Stomach (tissue), 4 donors: ENCODE results near the gene P3H4.

ENCODE experiments used
- EP300 ChIP-seq: sonication (generic); formaldehyde crosslinking; IDR thresholded peaks from one replicate; pipeline ENCODE4 v1.6.1; 2017; ENCODE audit warnings: antibody characterized with exemption
- POLR2A ChIP-seq, 4 donors: fragments of 450-650 bp; IDR thresholded peaks; one replicate each; pipeline ENCODE4 v1.6.1; 2016; ENCODE audit warnings: antibody characterized with exemption in 4 of 4, control low read depth in 2 of 4, mild to moderate bottlenecking in 1 of 4, moderate library complexity in 1 of 4
- POLR2AphosphoS5 ChIP-seq, 3 donors: sonication (generic); formaldehyde crosslinking; IDR thresholded peaks; one replicate each; pipeline ENCODE4 v1.6.1; 2016; ENCODE audit warnings: antibody characterized with exemption in 3 of 3
- TF ChIP-seq, protein P1 (sequence below), 7 experiments: fragments of 450-650 bp in 4 of 7; fragments of 200-600 bp in 3 of 7; sonication (generic) in 3 of 7; IDR thresholded peaks; one replicate each; pipeline ENCODE4 v1.5.1; 2016 to 2019; ENCODE audit warnings: antibody characterized with exemption in 7 of 7, control low read depth in 2 of 7, mild to moderate bottlenecking in 1 of 7

DNA sequence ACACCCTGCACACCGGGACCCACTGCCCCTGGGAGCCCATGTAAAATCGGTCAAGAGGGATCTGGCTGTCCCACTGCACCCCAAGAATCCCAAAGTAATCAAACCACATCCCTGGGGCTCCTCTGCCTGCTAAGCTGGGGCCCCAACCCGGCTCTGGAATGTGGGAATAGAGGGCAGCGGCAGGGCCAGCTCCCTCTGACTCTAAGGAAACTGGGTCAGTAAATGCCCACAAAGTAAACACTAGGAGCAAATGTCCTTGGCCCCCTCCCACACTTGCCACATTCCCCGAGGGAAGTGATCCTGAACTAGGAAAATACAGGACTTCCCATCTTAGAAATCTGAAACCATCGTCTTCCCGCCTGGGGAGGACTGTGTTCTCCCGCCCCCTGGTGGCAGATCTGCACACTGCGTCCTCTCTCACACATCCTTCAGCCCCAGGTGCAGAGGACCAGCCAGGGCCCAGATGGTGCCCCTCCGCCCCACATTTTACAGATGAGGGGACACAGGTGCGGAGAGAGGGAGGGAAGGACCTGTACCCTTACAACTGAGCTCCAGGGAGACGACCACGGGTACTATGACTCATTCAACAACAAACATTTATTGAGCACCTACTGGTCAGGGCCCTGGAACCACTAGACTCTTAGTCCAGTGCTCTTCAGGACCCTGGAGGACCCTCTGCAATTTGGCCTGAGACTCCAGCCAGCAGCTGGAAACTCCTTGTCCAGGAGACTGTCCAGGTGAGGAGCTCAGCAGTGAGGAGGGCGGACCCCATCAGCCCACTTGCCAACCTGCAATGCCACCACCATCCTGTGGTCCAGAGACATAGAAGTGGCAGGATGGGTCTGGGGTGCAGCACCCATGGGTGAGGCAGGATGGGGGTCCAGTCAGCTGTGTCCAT, 10.1 kb downstream of the P3H4 start:
- TF ChIP-seq, protein P1, sequence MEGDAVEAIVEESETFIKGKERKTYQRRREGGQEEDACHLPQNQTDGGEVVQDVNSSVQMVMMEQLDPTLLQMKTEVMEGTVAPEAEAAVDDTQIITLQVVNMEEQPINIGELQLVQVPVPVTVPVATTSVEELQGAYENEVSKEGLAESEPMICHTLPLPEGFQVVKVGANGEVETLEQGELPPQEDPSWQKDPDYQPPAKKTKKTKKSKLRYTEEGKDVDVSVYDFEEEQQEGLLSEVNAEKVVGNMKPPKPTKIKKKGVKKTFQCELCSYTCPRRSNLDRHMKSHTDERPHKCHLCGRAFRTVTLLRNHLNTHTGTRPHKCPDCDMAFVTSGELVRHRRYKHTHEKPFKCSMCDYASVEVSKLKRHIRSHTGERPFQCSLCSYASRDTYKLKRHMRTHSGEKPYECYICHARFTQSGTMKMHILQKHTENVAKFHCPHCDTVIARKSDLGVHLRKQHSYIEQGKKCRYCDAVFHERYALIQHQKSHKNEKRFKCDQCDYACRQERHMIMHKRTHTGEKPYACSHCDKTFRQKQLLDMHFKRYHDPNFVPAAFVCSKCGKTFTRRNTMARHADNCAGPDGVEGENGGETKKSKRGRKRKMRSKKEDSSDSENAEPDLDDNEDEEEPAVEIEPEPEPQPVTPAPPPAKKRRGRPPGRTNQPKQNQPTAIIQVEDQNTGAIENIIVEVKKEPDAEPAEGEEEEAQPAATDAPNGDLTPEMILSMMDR (IDR thresholded peaks at IDR 0.05) = peak in 6 of 7 experiments; percentile 59 to 98 (median 96)
- TF ChIP-seq EP300 (no peak), POLR2A (IDR thresholded peaks at IDR 0.05) (no peak), POLR2AphosphoS5 (IDR thresholded peaks at IDR 0.05) (peak in 1 of 3 donors; percentile 69)
